HT-29 (cell line): ENCODE results near the gene TBC1D10A. TPM values are rescaled to one million over a fixed set of nuclear protein-coding genes. Genes with fewer than 3 reads are reported as not detected.
"Not testable (repeated sequence)": the region's sequence is repeated elsewhere in the genome, so short reads cannot be mapped to it uniquely, and the experiment has no call there.

ENCODE experiments used
- DNase-seq: peaks from one replicate; pipeline ENCODE4 v3.0.0-alpha.2; 2015; ENCODE audit warnings: low spot score
- total RNA-seq: library from RNA; depleted of rRNA; stranded (reverse); fragments of >200 nt; shearing (Covaris generic); gene quantifications from 2 replicates; pipeline ENCODE4 v1.2.3, GENCODE V29; 2014

TBC1D10A gene
- total RNA-seq, 1 experiment from 2014 or later, result 17.4 TPM

DNA sequence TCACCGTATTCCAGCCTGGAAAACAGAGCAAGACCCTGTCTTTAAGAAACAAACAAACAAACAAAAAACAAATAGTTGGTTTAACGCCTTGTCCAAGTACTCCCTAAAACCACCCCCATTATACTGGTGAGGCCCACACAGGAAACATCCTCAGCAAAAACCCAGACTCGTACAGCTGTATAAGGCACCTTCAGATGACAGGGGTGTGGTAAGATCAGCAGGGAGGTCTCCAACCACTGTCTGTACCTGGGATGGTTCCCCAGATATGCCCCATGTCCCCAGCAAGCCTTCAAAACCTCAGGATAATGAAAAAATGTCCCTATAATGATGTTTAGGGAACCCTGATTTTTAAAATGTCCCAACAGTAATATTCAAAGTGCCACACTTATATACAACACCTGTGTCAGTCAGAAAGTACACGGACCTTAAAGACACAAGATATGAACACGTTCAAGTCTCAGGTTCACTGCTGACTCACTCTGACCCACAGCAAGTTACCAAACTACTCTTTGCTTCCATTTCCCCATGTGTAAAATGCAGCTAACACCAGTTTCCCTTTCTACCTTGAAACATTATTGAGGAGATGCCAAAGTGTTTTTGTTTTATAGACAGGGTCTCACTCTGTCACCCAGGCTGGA is 20.6 kb upstream of the TBC1D10A start:
- no peak for DNase-seq

DNA sequence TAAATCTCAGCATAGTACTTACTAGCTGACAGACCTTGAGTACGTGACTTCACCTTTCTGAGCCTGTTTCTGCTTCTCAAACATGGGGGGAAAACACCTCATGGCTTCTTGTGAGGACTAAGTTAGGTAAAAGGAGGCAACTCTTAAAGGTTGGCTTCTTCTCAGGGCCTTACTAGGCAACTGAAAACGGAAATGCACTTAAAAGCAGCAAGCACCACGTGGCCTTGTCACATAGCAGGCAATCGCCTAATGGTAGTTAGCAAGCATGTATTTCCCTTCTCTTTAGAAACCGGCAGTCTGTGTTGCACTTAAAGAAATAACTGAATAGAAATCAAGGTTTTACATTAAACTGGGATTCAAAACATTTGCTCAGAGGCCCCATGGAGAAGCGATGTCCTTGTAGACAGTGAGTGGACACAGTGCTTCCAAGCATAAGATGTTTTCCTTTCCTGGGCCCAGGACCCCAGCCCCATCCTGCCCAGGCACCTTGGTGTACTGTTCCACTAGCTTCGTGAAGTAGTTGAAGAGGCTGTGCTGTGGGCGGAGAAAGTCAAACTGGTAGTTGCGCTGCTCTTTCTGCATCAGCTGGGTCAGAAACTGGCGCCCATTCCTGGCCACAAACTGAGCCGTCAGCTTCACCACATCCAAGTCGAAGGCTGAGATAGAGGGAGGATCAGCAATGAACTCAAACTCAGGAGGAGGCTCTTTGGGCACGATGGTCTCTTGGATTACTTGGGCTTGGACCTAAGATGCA is 17.9 kb upstream of the TBC1D10A start:
- DNase-seq, result no peak

- DNase-seq, result no peak
These were observed 14.4 kb upstream of the TBC1D10A start for GRCh38 chr22:30340911-30341685.

DNA sequence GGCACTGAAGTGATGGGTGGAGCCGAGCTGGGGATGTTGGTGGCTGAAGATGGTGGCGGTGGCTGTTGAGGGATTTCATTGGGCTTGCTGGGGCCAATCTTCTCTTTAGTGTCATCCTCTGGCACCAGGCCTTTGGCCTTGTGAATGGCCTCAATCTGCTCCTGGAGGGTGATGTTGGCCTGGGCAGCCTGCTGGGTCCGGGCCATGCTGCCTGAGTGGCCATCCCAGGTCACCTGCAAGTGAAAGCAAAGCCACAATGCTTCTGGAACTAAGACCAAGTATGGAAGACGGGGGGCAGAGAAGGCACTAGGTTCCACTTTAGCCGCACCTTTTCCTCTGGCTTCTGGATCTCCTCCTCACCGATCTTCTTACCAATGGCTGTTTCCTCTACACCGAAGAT is 12.1 kb upstream of the TBC1D10A start:
- no peak for DNase-seq

DNA sequence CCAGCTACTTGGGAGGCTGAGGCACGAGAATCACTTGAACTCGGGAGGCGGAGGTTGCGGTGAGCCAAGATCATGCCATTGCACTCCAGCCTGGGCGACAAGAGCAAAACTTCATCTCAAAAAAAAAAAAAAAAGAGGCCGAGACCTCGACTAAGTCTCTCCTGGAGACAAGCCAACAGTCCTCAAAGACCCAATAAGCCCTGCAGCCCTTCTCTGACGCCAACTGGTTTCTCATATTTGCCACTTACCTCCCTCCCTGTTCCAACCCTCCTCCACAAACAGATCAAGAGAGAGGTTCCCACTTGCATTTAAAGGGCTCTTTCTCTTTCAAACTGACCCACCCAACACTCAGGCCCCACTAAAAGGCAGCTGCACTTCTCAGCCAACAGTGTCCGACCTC is 11.6 kb upstream of the TBC1D10A start:
- DNase-seq, result not testable (repeated sequence)

DNA sequence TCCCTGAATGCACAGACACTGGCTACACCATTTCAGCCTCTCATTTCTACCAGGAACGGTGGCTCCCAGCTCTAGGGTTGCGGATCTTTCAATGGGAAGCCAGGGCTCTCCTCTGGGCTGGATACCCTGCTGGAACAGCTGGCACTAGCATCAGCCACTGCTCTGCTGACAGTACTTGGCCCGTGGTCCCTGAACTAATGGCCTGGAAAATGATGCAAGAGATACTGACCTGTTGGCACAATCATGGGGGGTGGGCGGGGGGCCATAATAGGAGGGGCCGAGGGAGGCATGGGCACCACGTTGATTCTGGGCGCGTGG is 10.7 kb upstream of the TBC1D10A start:
- no peak for DNase-seq

DNA sequence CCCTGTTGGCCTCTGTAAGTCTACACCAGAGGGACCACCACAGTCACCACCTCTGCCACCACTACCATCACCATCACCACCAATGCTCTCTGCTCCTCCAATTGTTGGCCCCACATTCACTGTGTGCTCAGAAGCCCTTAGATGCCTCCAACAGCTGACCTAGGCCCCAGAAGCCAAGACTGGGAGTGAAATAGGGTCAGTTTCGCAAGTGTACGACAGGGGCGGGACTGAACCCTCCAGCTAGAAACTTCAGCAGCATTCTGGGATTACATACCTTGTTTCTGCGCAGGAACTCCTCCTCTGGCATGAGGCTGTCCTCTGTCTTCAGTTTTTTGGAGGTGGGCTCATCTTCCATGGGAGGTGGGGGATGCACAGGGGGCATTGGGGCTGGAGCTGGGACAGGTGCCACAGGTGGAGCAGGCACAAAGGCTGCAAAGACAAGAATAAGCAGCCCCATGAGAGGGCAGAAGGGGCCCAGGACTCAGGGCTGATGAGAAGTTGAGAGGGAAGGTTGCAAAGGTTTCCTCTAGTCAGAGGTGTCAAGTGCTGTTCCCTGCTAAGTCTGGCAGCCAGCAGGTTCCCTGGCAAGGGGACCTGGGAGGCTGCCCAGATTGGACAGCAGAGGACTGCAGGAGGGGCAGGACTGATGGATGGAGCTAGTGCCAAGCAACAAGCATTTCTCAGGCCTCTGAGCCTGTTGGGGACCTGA is 10.2 kb upstream of the TBC1D10A start:
- no peak for DNase-seq

- no peak for DNase-seq
These were observed 8.5 kb upstream of the TBC1D10A start for GRCh38 chr22:30335236-30335635.

- no peak for DNase-seq
These were observed 7.9 kb upstream of the TBC1D10A start for GRCh38 chr22:30334646-30335045.

- DNase-seq, result no peak
These were observed 7.0 kb upstream of the TBC1D10A start for GRCh38 chr22:30333707-30334087.

DNA sequence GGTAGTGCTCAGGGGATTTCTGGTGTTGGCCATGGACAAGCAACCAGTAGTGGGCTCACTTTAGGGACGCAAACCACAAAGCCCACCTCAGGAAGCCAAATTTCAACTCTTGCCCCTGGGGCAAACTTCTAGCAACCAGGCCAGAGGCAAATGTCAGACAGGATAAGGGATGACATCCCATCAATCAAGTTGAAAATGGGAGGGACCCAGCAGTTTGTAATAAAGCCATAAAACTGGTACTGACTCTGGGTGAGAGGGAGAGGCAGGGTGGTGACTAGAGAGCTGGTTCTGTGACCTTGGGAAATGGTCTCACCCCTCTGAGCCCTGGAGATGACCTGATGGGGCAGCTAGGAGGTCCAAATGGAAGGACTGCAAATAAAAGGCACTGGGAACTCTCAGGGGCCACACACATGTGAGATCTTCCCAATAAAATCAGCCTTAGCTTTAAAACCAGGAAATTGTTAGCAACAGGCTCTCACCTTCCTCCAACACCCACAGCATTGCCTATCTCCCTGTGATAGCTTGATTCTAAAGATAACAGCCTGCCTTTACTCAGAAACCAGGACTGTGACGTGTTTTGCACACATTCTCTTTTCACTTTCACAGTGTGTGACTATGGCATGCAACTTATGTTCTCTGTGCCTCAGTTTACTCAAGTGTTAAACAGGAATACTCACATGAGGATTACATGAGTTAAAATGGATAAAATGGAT is 6.4 kb upstream of the TBC1D10A start:
- DNase-seq, result no peak

DNA sequence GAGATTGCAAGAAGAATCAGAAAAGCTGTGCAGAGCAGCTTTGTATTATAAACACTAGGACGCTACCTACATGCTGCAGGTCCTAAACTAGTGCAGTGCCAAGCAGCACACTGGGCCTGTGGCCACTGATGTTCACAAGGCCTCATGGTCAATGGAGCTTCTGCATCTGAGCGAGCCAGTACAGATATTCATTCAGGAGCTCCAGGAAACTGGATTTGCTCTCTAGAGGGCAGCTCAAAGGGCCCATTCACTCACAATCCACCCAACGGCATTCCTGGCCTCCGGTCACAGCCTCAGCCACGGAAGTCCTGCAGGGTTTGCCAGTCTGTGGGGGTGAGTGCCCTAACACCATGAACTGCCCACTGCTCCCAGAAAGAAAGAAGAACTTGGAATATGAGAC is 5.8 kb upstream of the TBC1D10A start:
- no peak for DNase-seq

DNA sequence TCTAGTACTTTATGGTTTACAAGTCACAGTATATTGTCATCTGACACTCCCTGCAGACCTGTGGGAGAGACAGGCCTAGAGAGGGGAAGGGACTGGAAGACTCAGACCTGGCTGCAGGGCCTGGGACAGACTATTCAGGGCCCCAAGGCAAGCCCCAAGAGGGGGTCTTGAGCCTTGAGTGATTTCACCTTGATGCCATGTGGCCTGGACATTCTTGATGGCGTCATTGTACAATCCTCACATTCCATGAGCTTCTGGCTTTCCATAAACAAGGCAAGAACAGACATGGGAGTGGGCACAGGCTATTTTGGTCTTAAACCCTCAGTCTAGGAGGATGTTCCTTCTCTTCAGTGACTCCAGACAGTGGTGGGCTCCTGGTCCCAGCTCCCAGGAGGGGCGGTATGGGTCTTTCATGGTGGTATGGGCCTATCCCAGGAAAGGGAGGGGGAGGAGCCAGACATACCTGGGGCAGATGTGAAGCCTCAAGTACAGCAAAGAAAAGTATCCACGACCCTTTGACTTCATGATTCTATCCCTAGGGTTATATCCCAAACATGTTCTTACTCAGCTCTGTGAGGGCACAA is 1.8 kb upstream of the TBC1D10A start:
- no peak for DNase-seq

GRCh38 chr22:30327864-30328345 is 1.2 kb upstream of the TBC1D10A start:
- DNase-seq, result peak; percentile 51

DNA sequence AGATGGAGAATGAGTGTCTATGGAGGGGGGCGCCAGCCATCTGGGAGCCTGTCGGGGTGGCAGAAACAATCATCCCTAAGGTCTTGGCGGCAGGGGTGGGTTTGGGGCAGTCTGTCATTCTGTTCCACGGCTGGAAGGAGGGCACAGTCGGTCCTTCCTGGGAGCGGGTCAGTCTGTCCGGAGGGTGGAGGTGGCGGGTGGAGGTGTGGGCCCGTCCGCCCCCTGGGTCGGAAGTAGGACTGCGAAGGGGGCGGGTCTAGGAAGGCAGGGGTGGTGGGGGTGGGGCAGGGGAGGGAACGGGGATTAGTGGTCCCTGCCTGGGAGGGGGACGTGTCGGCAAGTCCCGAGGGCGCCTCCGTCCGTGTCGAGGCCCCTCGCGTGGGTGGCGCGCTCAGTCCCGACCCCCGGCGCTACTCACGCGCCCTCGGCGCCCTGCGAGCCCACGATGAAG is 461 bp downstream of the TBC1D10A start:
- DNase-seq, result no peak

DNA sequence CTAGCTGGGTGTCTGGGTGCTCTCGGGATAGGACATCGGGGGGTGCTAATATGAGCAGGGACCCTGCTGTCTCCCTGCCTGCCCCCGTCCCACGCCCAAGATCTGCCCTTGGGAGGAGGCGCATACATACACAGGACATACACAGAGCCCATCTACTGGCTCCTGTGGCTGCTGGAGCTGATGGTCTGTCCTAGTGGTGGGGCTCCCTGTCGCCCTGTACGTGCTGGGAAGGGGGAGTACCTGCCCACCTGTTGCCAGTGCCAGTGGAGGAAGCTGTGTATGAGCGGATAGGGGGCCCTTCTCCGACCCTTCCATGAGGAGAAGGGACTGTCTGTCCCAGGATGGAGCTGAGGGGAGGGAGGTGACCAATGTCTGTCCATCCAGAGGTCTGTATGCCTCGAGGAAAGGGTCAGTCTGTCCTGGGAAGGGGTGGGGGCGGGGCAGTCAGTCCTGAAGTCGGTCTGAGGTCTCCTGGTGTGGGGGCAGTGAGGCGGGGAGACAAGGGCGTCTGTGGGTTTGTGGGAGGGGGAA is 952 bp downstream of the TBC1D10A start:
- no peak for DNase-seq

DNA sequence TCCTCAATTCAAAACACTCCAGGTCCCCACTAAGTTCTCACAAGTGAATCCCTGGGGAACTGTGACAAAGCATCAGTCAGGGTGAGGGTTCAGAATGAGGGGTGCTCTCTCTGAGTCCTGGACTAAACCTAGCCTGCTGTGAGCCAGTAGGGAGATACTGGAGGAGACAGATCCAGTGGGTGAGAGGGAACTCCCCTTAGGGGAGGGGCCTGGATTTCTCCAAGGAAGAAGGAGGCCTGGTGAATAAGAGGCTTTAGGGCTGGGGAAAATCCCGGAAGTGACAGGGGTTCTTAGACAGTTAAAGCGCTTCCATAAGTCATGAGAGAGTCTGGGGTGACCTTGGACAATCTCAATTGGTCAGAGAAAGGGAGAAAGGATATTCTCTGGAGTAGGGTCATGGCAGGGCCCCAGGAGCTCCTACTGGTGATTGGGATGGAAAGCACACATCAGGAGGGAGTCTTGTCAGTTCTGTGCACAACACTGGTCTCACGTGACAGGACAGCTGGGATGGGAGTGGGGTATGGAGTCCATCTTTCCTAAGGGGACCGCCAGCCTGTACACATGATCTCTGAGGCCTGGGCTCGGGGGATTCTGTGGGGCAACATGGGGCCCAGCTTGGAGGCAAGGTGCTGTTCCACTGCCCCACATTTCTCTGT is 1.5 kb downstream of the TBC1D10A start:
- DNase-seq, result no peak

DNA sequence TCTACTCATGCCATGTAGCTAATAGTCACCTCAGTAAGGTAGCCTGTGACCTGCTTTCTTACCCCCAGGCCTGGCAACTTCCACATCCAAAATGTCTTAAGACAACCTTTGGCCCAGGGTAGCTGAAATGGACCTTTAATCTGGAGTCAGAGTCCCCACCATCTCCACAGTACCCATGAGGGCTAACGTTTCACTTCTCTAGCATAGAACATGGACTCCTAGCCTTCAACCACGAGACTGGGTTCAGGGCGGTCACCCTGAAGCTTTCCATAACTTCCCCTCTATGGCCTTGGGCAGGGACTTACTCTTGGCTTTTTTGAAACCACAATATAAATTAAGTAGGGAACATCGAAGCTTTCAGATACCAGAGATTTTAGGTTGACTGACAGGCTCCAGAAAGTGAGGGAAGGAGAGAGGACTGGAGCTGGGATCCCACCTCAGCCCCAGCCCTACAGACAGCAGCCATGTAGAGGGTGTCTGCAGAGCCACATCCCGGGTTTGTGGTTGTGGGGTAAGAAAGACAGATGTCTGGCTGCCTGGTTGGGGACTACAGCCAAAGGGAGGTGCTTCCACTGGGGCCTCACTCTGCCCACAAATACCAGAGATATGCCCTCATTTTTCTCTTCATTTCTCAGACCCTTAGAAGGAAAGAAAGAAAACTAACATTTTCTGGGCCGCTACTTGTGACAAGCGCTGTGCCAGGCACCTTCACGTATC is 2.6 kb downstream of the TBC1D10A start:
- DNase-seq, result no peak

- no peak for DNase-seq
These were observed 3.5 kb downstream of the TBC1D10A start for GRCh38 chr22:30323246-30323645.
